Loucy (cell line): ENCODE results near the gene GPR84.

Experiments
- H2AFZ ChIP-seq: fragments of 200-600 bp; sonication (generic); 2 replicates; pipeline ENCODE4 v1.6.0; 2016; ENCODE audit warnings: antibody characterized with exemption, mild to moderate bottlenecking, low read length, moderate library complexity
- H3F3A ChIP-seq: fragments of 200-600 bp; 2 replicates; pipeline ENCODE4 v1.6.0; 2016; ENCODE audit warnings: antibody characterized with exemption, low read depth, mild to moderate bottlenecking
- H3K27me3 ChIP-seq: fragments of 200-600 bp; sonication (generic); 2 replicates; pipeline ENCODE4 v1.6.1; 2014; ENCODE audit warnings: low read length, mild to moderate bottlenecking; ENCODE audit not compliant: insufficient read depth, poor library complexity, severe bottlenecking
- H3K36me3 ChIP-seq: fragments of 200-600 bp; sonication (generic); 2 replicates; pipeline ENCODE4 v1.6.1; 2016; ENCODE audit warnings: low read length; ENCODE audit not compliant: insufficient read depth
- H3K4me1 ChIP-seq: fragments of 200-600 bp; sonication (generic); 2 replicates; pipeline ENCODE4 v1.5.1; 2014; ENCODE audit warnings: low read length, mild to moderate bottlenecking; ENCODE audit not compliant: insufficient read depth, poor library complexity, severe bottlenecking
- H3K4me2 ChIP-seq: fragments of 200-600 bp; sonication (generic); 2 replicates; pipeline ENCODE4 v1.6.0; 2014; ENCODE audit warnings: antibody characterized with exemption, low read length, low read depth, mild to moderate bottlenecking; ENCODE audit not compliant: poor library complexity, severe bottlenecking
- H3K4me3 ChIP-seq: fragments of 200-600 bp; sonication (generic); 2 replicates; pipeline ENCODE4 v1.5.1; 2014; ENCODE audit warnings: low read length, mild to moderate bottlenecking, mixed read lengths; ENCODE audit not compliant: poor library complexity, severe bottlenecking
- H3K79me2 ChIP-seq: fragments of 200-600 bp; sonication (generic); 2 replicates; pipeline ENCODE4 v1.6.1; 2014; ENCODE audit warnings: low read length; ENCODE audit not compliant: insufficient read depth
- H3K9ac ChIP-seq: fragments of 200-600 bp; sonication (generic); 2 replicates; pipeline ENCODE4 v1.6.0; 2014; ENCODE audit warnings: mild to moderate bottlenecking, low read depth, low read length, moderate library complexity; ENCODE audit not compliant: poor library complexity, severe bottlenecking
- H3K9me2 ChIP-seq: fragments of 200-600 bp; sonication (generic); replicated peaks from 2 replicates; pipeline ENCODE4 v1.6.1; 2016; ENCODE audit warnings: low read depth, low read length, mixed read lengths
- H3K9me3 ChIP-seq: fragments of 200-600 bp; sonication (generic); 2 replicates; pipeline ENCODE4 v1.6.1; 2014; ENCODE audit warnings: mild to moderate bottlenecking, antibody characterized with exemption, low read length, low read depth; ENCODE audit not compliant: insufficient read depth
- H4K20me1 ChIP-seq: fragments of 200-600 bp; sonication (generic); 2 replicates; pipeline ENCODE4 v1.6.0; 2014; ENCODE audit warnings: antibody characterized with exemption, low read length, mild to moderate bottlenecking; ENCODE audit not compliant: insufficient read depth, poor library complexity, severe bottlenecking
- CTCF ChIP-seq: fragments of 200-600 bp; sonication (generic); conservative IDR thresholded peaks from 2 replicates; pipeline ENCODE4 v1.5.1; 2014; ENCODE audit warnings: mild to moderate bottlenecking, antibody characterized with exemption, low read length
- EZH2phosphoT487 ChIP-seq: fragments of 200-600 bp; IDR thresholded peaks from 2 replicates; pipeline ENCODE4 v1.6.1; 2018; ENCODE audit warnings: antibody characterized with exemption, mild to moderate bottlenecking, moderate library complexity, borderline replicate concordance

Gene GPR84

GRCh38 chr12:54357506-54358190, 6.6 kb downstream of the GPR84 start:
- H3K4me3 ChIP-seq: peak overlapping the region; percentile 87
- peaks cover 38% of the 10 kb centered on the region for H3K4me1 ChIP-seq
- H3K4me2 ChIP-seq: peak overlapping the region; percentile 93
- no peaks in the 10 kb centered on the region for H3K36me3 ChIP-seq
- H3K9ac ChIP-seq: peak overlapping the region; percentile 96
- no peaks in the 10 kb centered on the region for H3K9me3 ChIP-seq
- peaks cover 9% of the 10 kb centered on the region; the same call in 1 of the 2 replicates for H3K79me2 ChIP-seq
- H3F3A ChIP-seq: 0 out of 2 replicates have a peak, but pooled peaks cover 2% of the 10 kb centered on the region
- no peak overlapping the region for H2AFZ ChIP-seq
- TF ChIP-seq EZH2phosphoT487: no peak
- TF ChIP-seq CTCF: peak; percentile 16; the same call in 1 of the 2 replicates
- H4K20me1 ChIP-seq: no peaks in the 10 kb centered on the region
- no peaks in the 10 kb centered on the region for H3K9me2 ChIP-seq
- no peaks in the 10 kb centered on the region for H3K27me3 ChIP-seq

GRCh38 chr12:54356951-54357356, 7.3 kb downstream of the GPR84 start:
- no peaks in the 10 kb centered on the region for H3K9me2 ChIP-seq
- no peak for TF ChIP-seq CTCF
- TF ChIP-seq EZH2phosphoT487: no peak
- peaks cover 9% of the 10 kb centered on the region; the same call in 1 of the 2 replicates for H3K79me2 ChIP-seq
- no peaks in the 10 kb centered on the region for H4K20me1 ChIP-seq
- H3K27me3 ChIP-seq: no peaks in the 10 kb centered on the region
- peak overlapping the region; percentile 93 for H3K4me2 ChIP-seq
- peaks cover 38% of the 10 kb centered on the region for H3K4me1 ChIP-seq
- peak overlapping the region; percentile 96 for H3K9ac ChIP-seq
- no peaks in the 10 kb centered on the region for H3K36me3 ChIP-seq
- 0 out of 2 replicates have a peak, but pooled peaks cover 2% of the 10 kb centered on the region for H3F3A ChIP-seq
- H3K4me3 ChIP-seq: peak overlapping the region; percentile 87
- no peak overlapping the region for H2AFZ ChIP-seq
- no peaks in the 10 kb centered on the region for H3K9me3 ChIP-seq

GRCh38 chr12:54356228-54356627, 8.1 kb downstream of the GPR84 start:
- Histone ChIP-seq H3F3A (0 out of 2 replicates have a peak, but pooled peaks cover 2% of the 10 kb centered on the region), H2AFZ (no peak overlapping the region), H3K4me1 (peaks cover 38% of the 10 kb centered on the region), H3K9ac (peak overlapping the region; percentile 96), H3K9me2 (no peaks in the 10 kb centered on the region), H3K9me3 (no peaks in the 10 kb centered on the region), H3K27me3 (no peaks in the 10 kb centered on the region), H3K4me3 (no peak overlapping the region), H4K20me1 (no peaks in the 10 kb centered on the region), H3K79me2 (peaks cover 9% of the 10 kb centered on the region; the same call in 1 of the 2 replicates), H3K4me2 (peak overlapping the region; percentile 93), H3K36me3 (peaks cover 3% of the 10 kb centered on the region; the same call in 1 of the 2 replicates)
- TF ChIP-seq CTCF (no peak), EZH2phosphoT487 (no peak)
